Kidney epithelial cell (primary cell): Measurements from ENCODE around the gene CYB561. TPM values are rescaled to one million over a fixed set of nuclear protein-coding genes. Genes with fewer than 3 reads are reported as not detected.

Source experiments
- DNase-seq: peaks from one replicate; pipeline ENCODE4 v3.0.0-alpha.2; 2010; ENCODE audit warnings: low read depth
- H3K27me3 ChIP-seq: 2 replicates; pipeline ENCODE4 v1.6.0; 2011; ENCODE audit warnings: low read length; ENCODE audit not compliant: control insufficient read depth, insufficient read depth
- H3K36me3 ChIP-seq: 2 replicates; pipeline ENCODE4 v1.5.1; 2011; ENCODE audit warnings: low read length; ENCODE audit not compliant: control insufficient read depth, insufficient read depth
- H3K4me3 ChIP-seq: 2 replicates; pipeline ENCODE4 v1.5.1; 2011; ENCODE audit warnings: low read depth, mild to moderate bottlenecking, control low read depth, low read length
- CTCF ChIP-seq: IDR thresholded peaks from 2 replicates; pipeline ENCODE4 v1.5.1; 2011; ENCODE audit warnings: mild to moderate bottlenecking, moderate library complexity, low read length, control low read depth, inconsistent platforms; ENCODE audit not compliant: insufficient read depth, poor library complexity, severe bottlenecking
- total RNA-seq: library from RNA; depleted of rRNA; stranded (reverse); fragments of >200 nt; gene quantifications from 2 replicates; pipeline ENCODE4 v1.2.3, GENCODE V29; 2015

The CYB561 gene
- total RNA-seq, 1 donor from 2014 or later, result 19.3 TPM

GRCh38 chr17:63438092-63439051 lies 7.7 kb downstream of the CYB561 start:
- Histone ChIP-seq H3K27me3 (peaks cover 6% of the 10 kb centered on the region), H3K4me3 (no peak overlapping the region), H3K36me3 (no peaks in the 10 kb centered on the region)
- TF ChIP-seq CTCF, result no peak
- DNase-seq, result no peak

- TF ChIP-seq CTCF, result no peak
- Histone ChIP-seq H3K4me3 (no peak overlapping the region), H3K27me3 (peaks cover 6% of the 10 kb centered on the region), H3K36me3 (no peaks in the 10 kb centered on the region)
- no peak for DNase-seq
Measured at GRCh38 chr17:63437287-63438091, 8.6 kb downstream of the CYB561 start.

DNA sequence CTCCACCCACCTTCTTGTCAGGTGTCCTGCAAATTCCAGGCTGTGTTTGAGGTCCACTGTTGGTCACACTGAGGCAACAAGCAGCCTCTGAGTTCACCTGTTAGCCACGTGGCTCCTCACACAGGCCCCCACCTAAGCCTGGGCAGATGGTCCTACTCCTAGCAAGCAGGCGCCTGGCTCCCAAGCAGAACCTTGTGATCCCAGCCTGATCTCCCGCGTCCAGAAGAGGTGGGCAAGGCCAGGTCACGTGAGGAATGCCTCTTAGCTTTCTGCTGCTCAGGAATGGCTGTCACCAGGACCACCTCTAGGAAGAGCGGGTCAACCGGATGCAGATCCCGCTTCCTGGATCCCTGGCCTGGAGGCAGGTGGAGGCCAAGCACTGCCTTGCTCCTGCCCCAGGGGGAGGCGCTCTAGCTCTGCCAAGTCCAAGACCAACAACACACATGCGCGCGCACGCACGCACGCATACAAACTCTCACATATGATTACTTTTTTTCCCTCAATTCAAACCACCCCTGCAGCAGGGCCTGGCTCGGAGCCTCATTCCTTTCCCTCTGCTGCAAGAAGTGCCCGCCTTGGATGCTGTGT lies 9.5 kb downstream of the CYB561 start:
- Histone ChIP-seq H3K36me3 (no peaks in the 10 kb centered on the region), H3K4me3 (no peak overlapping the region), H3K27me3 (peaks cover 6% of the 10 kb centered on the region)
- no peak for DNase-seq
- no peak for TF ChIP-seq CTCF

DNA sequence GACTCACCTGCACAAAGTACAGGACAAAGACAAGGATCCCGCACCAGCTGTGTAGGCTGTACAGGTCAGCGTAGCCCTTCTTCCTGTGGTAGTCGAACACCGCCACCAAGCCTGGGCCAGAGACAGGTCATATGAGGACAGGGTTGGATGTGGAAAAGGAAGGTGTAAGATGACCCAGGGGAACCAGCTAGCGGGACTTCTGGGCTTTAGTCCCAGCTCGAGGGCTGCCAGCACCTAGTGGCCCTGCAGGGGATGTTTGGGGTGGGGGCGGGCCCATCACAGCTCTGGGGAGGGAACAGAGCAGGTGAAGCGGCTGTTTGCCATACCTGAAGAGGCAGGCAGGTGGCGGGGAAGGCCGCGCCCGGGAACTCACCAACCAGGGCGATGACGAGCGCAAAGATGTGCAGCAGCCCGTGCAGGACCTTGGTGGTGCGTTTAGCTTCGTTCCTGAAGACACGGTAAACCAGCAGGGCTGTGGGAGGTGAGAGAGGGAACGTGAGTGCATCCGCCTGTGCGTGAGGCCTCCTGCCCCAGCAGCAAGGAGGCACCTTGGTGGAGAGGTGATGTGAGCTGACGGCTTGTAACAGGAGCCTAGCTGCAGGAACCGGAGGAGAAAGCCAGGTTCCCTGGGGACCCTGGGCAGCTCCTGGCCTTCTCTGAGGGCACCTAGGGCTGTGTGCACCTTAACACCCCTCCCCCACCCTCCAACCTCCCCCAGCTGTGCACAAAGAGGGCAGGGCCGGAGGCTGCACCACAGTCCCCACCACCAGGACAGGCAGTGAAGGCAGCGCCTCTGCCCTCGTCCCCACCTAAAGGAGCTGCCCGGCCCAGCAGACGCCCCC lies 10.2 kb downstream of the CYB561 start:
- no peaks in the 10 kb centered on the region for H3K36me3 ChIP-seq
- TF ChIP-seq CTCF, result peak; percentile 8
- H3K4me3 ChIP-seq, result no peak overlapping the region
- H3K27me3 ChIP-seq, result peaks cover 6% of the 10 kb centered on the region
- no peak for DNase-seq

- no peak for DNase-seq
- TF ChIP-seq CTCF, result peak; percentile 22
- no peaks in the 10 kb centered on the region for H3K36me3 ChIP-seq
Measured at GRCh38 chr17:63434951-63435571, 11.0 kb downstream of the CYB561 start.

More at GRCh38 chr17:63434951-63435571, 11.0 kb downstream of the CYB561 start:
- no peak overlapping the region for H3K4me3 ChIP-seq
- H3K27me3 ChIP-seq, result peaks cover 6% of the 10 kb centered on the region
